Lower leg skin (tissue), 3 donors: ENCODE results near the gene FAM131A.

Source experiments
- CTCF ChIP-seq, 3 donors: fragments of 450-650 bp; IDR thresholded peaks; one replicate each; pipeline ENCODE4 v1.5.1; 2016; ENCODE audit warnings: antibody characterized with exemption in 3 of 3, mild to moderate bottlenecking in 3 of 3, moderate library complexity in 2 of 3
- POLR2A ChIP-seq, 2 donors: fragments of 450-650 bp; IDR thresholded peaks; one replicate each; pipeline ENCODE4 v1.6.1; 2016 to 2017; ENCODE audit warnings: antibody characterized with exemption in 2 of 2, mild to moderate bottlenecking in 1 of 2, moderate library complexity in 1 of 2

DNA sequence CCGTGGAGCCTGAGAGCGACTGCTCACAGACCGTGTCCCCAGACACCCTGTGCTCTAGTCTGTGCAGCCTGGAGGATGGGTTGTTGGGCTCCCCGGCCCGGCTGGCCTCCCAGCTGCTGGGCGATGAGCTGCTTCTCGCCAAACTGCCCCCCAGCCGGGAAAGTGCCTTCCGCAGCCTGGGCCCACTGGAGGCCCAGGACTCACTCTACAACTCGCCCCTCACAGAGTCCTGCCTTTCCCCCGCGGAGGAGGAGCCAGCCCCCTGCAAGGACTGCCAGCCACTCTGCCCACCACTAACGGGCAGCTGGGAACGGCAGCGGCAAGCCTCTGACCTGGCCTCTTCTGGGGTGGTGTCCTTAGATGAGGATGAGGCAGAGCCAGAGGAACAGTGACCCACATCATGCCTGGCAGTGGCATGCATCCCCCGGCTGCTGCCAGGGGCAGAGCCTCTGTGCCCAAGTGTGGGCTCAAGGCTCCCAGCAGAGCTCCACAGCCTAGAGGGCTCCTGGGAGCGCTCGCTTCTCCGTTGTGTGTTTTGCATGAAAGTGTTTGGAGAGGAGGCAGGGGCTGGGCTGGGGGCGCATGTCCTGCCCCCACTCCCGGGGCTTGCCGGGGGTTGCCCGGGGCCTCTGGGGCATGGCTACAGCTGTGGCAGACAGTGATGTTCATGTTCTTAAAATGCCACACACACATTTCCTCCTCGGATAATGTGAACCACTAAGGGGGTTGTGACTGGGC is 7.3 kb downstream of the FAM131A start:
- no peak for TF ChIP-seq CTCF (IDR thresholded peaks at IDR 0.05)
- no peak for TF ChIP-seq POLR2A (IDR thresholded peaks at IDR 0.05)
